H1 (cell line): ENCODE results near the gene SRSF3. TPM values are rescaled to one million over a fixed set of nuclear protein-coding genes. Genes with fewer than 3 reads are reported as not detected.

Source experiments
- CTCF ChIA-PET: fragments of 300-600 bp; sonication (Branson Sonifier 250); formaldehyde crosslinking; loops from one replicate; lab custom pipeline; 2021; ENCODE audit not compliant: partially characterized antibody; lab: Charles Lee
- POLR2A ChIA-PET: fragments of 300-600 bp; sonication (Branson Sonifier 250); formaldehyde crosslinking; loops from one replicate; lab custom pipeline; 2021; ENCODE audit warnings: inconsistent platforms; ENCODE audit not compliant: partially characterized antibody; lab: Charles Lee
- DNase-seq, 2 experiments: peaks; one replicate each; pipeline versions ENCODE4 v3.0.0 to v3.0.0-alpha.2; 2010 to 2022; ENCODE audit warnings: low spot score in 2 of 2, low read depth in 1 of 2, mixed read lengths in 1 of 2
- FAIRE-seq: peaks from 2 replicates; lab custom pipeline; 2011; peaks lifted over from hg19 to GRCh38; lab: Jason Lieb, UNC
- H2AFZ ChIP-seq: 2 replicates; pipeline ENCODE4 v1.8.1; 2012; ENCODE audit warnings: low read length, inconsistent platforms
- H2AK5ac ChIP-seq: 2 replicates; pipeline ENCODE4 v1.6.1; 2013; ENCODE audit warnings: low read depth, low read length
- H2BK120ac ChIP-seq: replicated peaks from 2 replicates; pipeline ENCODE3; 2013; ENCODE audit warnings: low read depth, low read length, inconsistent platforms
- H2BK12ac ChIP-seq: 2 replicates; pipeline ENCODE4 v1.6.1; 2013; ENCODE audit warnings: low read depth, low read length
- H2BK15ac ChIP-seq: 2 replicates; pipeline ENCODE4 v1.6.1; 2013; ENCODE audit warnings: low read length
- H2BK20ac ChIP-seq: 2 replicates; pipeline ENCODE4 v1.6.1; 2013; ENCODE audit warnings: low read length
- H2BK5ac ChIP-seq: 2 replicates; pipeline ENCODE4 v1.6.1; 2013; ENCODE audit warnings: low read depth, low read length
- H3K14ac ChIP-seq: 2 replicates; pipeline ENCODE4 v1.6.1; 2013; ENCODE audit warnings: inconsistent platforms; ENCODE audit not compliant: insufficient read length
- H3K18ac ChIP-seq: 2 replicates; pipeline ENCODE4 v1.6.1; 2013; ENCODE audit warnings: low read length; ENCODE audit errors: extremely low read depth
- H3K23ac ChIP-seq: 2 replicates; pipeline ENCODE4 v1.6.1; 2013; ENCODE audit warnings: inconsistent platforms; ENCODE audit not compliant: insufficient read length
- H3K23me2 ChIP-seq: 2 replicates; pipeline ENCODE4 v1.6.1; 2013; ENCODE audit warnings: low read depth, low read length
- H3K27ac ChIP-seq: 2 replicates; pipeline ENCODE4 v1.6.1; 2011; ENCODE audit warnings: low read depth, low read length, inconsistent platforms
- H3K27me3 ChIP-seq, 4 experiments: replicated peaks in 1 of 4; 1 replicate in 1 of 4; 2 replicates in 3 of 4; pipeline versions ENCODE4 v1.6.1 to v1.8.1; 2011 to 2013; ENCODE audit warnings: low read length in 3 of 4, mild to moderate bottlenecking in 3 of 4, inconsistent platforms in 2 of 4, mixed read lengths in 2 of 4, moderate library complexity in 1 of 4; ENCODE audit not compliant: control insufficient read depth in 3 of 4, insufficient read depth in 3 of 4; ENCODE audit errors: extremely low read depth in 1 of 4
- H3K36me3 ChIP-seq, 4 experiments: 2 replicates each; pipeline versions ENCODE4 v1.6.1 to v1.8.1; 2011 to 2013; ENCODE audit warnings: mild to moderate bottlenecking in 4 of 4, low read length in 3 of 4, moderate library complexity in 2 of 4, control low read depth in 1 of 4, inconsistent platforms in 1 of 4; ENCODE audit not compliant: insufficient read depth in 4 of 4, control insufficient read depth in 2 of 4
- H3K4ac ChIP-seq: replicated peaks from 2 replicates; pipeline ENCODE3; 2013; ENCODE audit warnings: low read length, low read depth, mixed read lengths, inconsistent platforms; ENCODE audit not compliant: insufficient read length
- H3K4me1 ChIP-seq, 4 experiments: replicated peaks in 1 of 4; 1 replicate in 1 of 4; 2 replicates in 3 of 4; pipeline versions ENCODE4 v1.6.1 to v1.8.1; 2011 to 2013; ENCODE audit warnings: low read length in 3 of 4, inconsistent platforms in 2 of 4, mixed read lengths in 1 of 4; ENCODE audit not compliant: insufficient read depth in 4 of 4, control insufficient read depth in 3 of 4
- H3K4me2 ChIP-seq, 2 experiments: 2 replicates each; pipeline versions ENCODE4 v1.6.1 to v1.8.1; 2011 to 2013; ENCODE audit warnings: low read depth in 2 of 2, low read length in 2 of 2, control low read depth in 1 of 2, inconsistent platforms in 1 of 2, mild to moderate bottlenecking in 1 of 2; ENCODE audit not compliant: insufficient read depth in 1 of 2
- H3K4me3 ChIP-seq, 4 experiments: fragments of 200-600, 300-600 bp in 1 of 4; sonication (generic), shearing (Covaris generic), sonication (Bioruptor Twin) in 1 of 4; 2 replicates each; pipeline versions ENCODE4 v1.5.1 to v1.8.1; 2011 to 2016; ENCODE audit warnings: low read length in 4 of 4, low read depth in 3 of 4, control low read depth in 2 of 4, inconsistent platforms in 2 of 4, mild to moderate bottlenecking in 2 of 4, mixed read lengths in 1 of 4, moderate library complexity in 1 of 4; ENCODE audit not compliant: insufficient read depth in 2 of 4; ENCODE audit errors: extremely low read depth in 1 of 4
- H3K56ac ChIP-seq: replicated peaks from 2 replicates; pipeline ENCODE3; 2013; ENCODE audit warnings: low read depth, mild to moderate bottlenecking, mixed read lengths, low read length, inconsistent platforms; ENCODE audit not compliant: insufficient read length
- H3K79me1 ChIP-seq: 2 replicates; pipeline ENCODE4 v1.6.1; 2013; ENCODE audit warnings: low read depth, low read length, control low read depth
- H3K79me2 ChIP-seq, 2 experiments: 2 replicates each; pipeline versions ENCODE4 v1.6.1 to v1.8.1; 2012 to 2013; ENCODE audit warnings: low read length in 2 of 2, mild to moderate bottlenecking in 2 of 2, inconsistent platforms in 1 of 2; ENCODE audit not compliant: insufficient read depth in 2 of 2, control insufficient read depth in 1 of 2
- H3K9ac ChIP-seq, 4 experiments: replicated peaks in 1 of 4; 1 replicate in 1 of 4; 2 replicates in 3 of 4; pipeline versions ENCODE4 v1.6.1 to v1.8.1; 2011 to 2013; ENCODE audit warnings: low read depth in 3 of 4, low read length in 3 of 4, control low read depth in 2 of 4, mild to moderate bottlenecking in 2 of 4, moderate library complexity in 2 of 4, inconsistent platforms in 1 of 4; ENCODE audit errors: extremely low read depth in 1 of 4
- H3K9me3 ChIP-seq, 2 experiments: 2 replicates each; pipeline versions ENCODE4 v1.6.1 to v1.8.1; 2012 to 2013; ENCODE audit warnings: mild to moderate bottlenecking in 2 of 2, moderate library complexity in 2 of 2, control low read depth in 1 of 2, inconsistent platforms in 1 of 2, low read depth in 1 of 2, low read length in 1 of 2, mixed read lengths in 1 of 2; ENCODE audit not compliant: insufficient read depth in 2 of 2
- H4K20me1 ChIP-seq, 2 experiments: replicated peaks in 1 of 2; 2 replicates each; pipeline versions ENCODE3 to v1.8.1; 2011 to 2013; ENCODE audit warnings: inconsistent platforms in 2 of 2, low read length in 2 of 2, mild to moderate bottlenecking in 1 of 2; ENCODE audit not compliant: insufficient read depth in 2 of 2, control insufficient read depth in 1 of 2
- H4K5ac ChIP-seq: 2 replicates; pipeline ENCODE4 v1.6.1; 2013; ENCODE audit warnings: low read length, low read depth, mixed read lengths, inconsistent platforms; ENCODE audit not compliant: insufficient read length
- H4K8ac ChIP-seq: 2 replicates; pipeline ENCODE4 v1.8.0; 2013; ENCODE audit warnings: mild to moderate bottlenecking, moderate library complexity, low read length, inconsistent platforms; ENCODE audit not compliant: insufficient read depth; ENCODE audit errors: extremely low read depth
- H4K91ac ChIP-seq: replicated peaks from 2 replicates; pipeline ENCODE3; 2013; ENCODE audit warnings: low read length, mixed read lengths, inconsistent platforms; ENCODE audit not compliant: insufficient read length
- CEBPB ChIP-seq: IDR thresholded peaks from 2 replicates; pipeline ENCODE4 v1.6.1; 2012; ENCODE audit warnings: low read depth, low read length
- SIN3A ChIP-seq, 2 experiments: IDR thresholded peaks in 1 of 2; conservative IDR thresholded peaks in 1 of 2; 2 replicates each; pipeline ENCODE4 v1.6.1; 2011 to 2012; ENCODE audit warnings: low read length in 2 of 2, improper control_type of control experiment in 1 of 2, low read depth in 1 of 2, mild to moderate bottlenecking in 1 of 2
- SP1 ChIP-seq: IDR thresholded peaks from 2 replicates; pipeline ENCODE4 v1.6.1; 2011; ENCODE audit warnings: low read depth, low read length
- SRF ChIP-seq: IDR thresholded peaks from 2 replicates; pipeline ENCODE4 v1.6.1; 2011; ENCODE audit warnings: mild to moderate bottlenecking, low read depth, low read length, moderate library complexity
- TAF7 ChIP-seq: optimal IDR thresholded peaks from 2 replicates; pipeline ENCODE3; 2011; ENCODE audit warnings: low read depth, mild to moderate bottlenecking, inconsistent platforms, low read length, moderate library complexity, borderline replicate concordance
- WGBS, 2 experiments: shearing (Covaris generic) in 1 of 2; methylation state at CpG; one replicate each; pipeline versions ENCODE4 v1.1.6 to v1.1.7; 2013 to 2015; ENCODE audit warnings: low lambda C conversion rate in 2 of 2, mixed read lengths in 2 of 2, inconsistent platforms in 1 of 2, low coverage in 1 of 2, missing lambda C conversion rate in 1 of 2; ENCODE audit not compliant: insufficient replicate concordance in 2 of 2, insufficient coverage in 1 of 2, insufficient read length in 1 of 2; ENCODE audit errors: extremely low coverage in 1 of 2, missing lambda C conversion rate in 1 of 2; 5-methylcytosine and 5-hydroxymethylcytosine counted together
- polyA plus RNA-seq, 7 experiments: library from polyadenylated mRNA; depleted of rRNA in 3 of 7; stranded (reverse) in 5 of 7; unstranded in 2 of 7; fragments of >200 nt in 5 of 7; fragments of 200-250 nt in 2 of 7; gene quantifications; 1 replicate in 5 of 7; 2 replicates in 1 of 7; 4 replicates in 1 of 7; pipeline versions ENCODE4 v1.2.1 to v1.2.3, GENCODE V29; 2011 to 2013; ENCODE audit warnings: missing spikeins in 2 of 7, mixed read lengths in 2 of 7
- total RNA-seq: library from RNA; stranded (reverse); fragmentation: NEBNext Ultra II Directional; extraction: Animal tissue kit (Norgen Biotek cat#: 25700); gene quantifications from 2 replicates; pipeline ENCODE4 v1.2.1, GENCODE V29; 2021

Gene SRSF3
- total and polyA plus RNA-seq, 2 of the 8 experiments (the other 6 are each of a cell fraction or from before 2014, with no cell fraction given) = 471 to 689 TPM

- POLR2A ChIA-PET = no interaction called here
- 84% methylated on average over 3 of the region's 3 CpGs; no CpG with 5 or more reads in 1 of the 2 experiments for WGBS, 2 experiments
- no peak overlapping the region for H3K27ac ChIP-seq
Measured at GRCh38 chr6:36649086-36649485, 54.9 kb downstream of the SRSF3 start.

More at GRCh38 chr6:36649086-36649485, 54.9 kb downstream of the SRSF3 start:
- H3K23me2 ChIP-seq = no peaks in the 10 kb centered on the region
- no peak overlapping the region for H4K5ac ChIP-seq
- no peaks in the 10 kb centered on the region for H3K79me2 ChIP-seq
- no peak overlapping the region for H2BK20ac ChIP-seq
- H3K18ac ChIP-seq = no peak overlapping the region
- no peak overlapping the region for H3K56ac ChIP-seq
- H2BK5ac ChIP-seq = no peak overlapping the region
- H3K79me1 ChIP-seq = no peaks in the 10 kb centered on the region
- H4K20me1 ChIP-seq = no peaks in the 10 kb centered on the region
- H4K8ac ChIP-seq = no peak overlapping the region
- no peak overlapping the region for H2BK12ac ChIP-seq
- H3K23ac ChIP-seq = no peak overlapping the region
- no peak overlapping the region for H3K14ac ChIP-seq
- TF ChIP-seq SP1 (no peak), SRF (no peak), TAF7 (no peak), CEBPB (no peak), SIN3A (conservative IDR thresholded peaks at IDR 0.05 in 1 of 2, IDR thresholded peaks at IDR 0.05 in 1 of 2; ENCODE audit: low read depth in 1 of 2, low read length in 2 of 2) (no peak)
- TF ChIP-seq, all 59 proteins: peak for 0
- Histone ChIP-seq H2BK120ac (no peak overlapping the region), H3K4me2 (no peak overlapping the region), H3K4me3 (no peak overlapping the region), H3K4ac (no peak overlapping the region), H3K9me3 (no peaks in the 10 kb centered on the region), H2BK15ac (no peak overlapping the region), H3K36me3 (no peaks in the 10 kb centered on the region), H3K27me3 (no peaks in the 10 kb centered on the region), H3K4me1 (peaks cover 0 to 4% (median 2%) of the 10 kb centered on the region in 4 experiments; a peak in 3 of 7 replicates), H2AFZ (no peak overlapping the region), H2AK5ac (no peak overlapping the region), H3K9ac (no peak overlapping the region), H4K91ac (no peak overlapping the region)
- CTCF ChIA-PET = interaction anchor here (0.6 to 0.8 kb wide), 2 partner anchors 34 to 53 kb away, joined by 3 to 4 read pairs; no protein-coding TSS in a partner anchor
- DNase-seq (no peak), FAIRE-seq (no peak)
